Measurements from ENCODE around the gene C3AR1.
A peak's percentile ranks its signal among the peaks of the same experiment; 100 is the strongest.
"Not testable (repeated sequence)": the region's sequence is repeated elsewhere in the genome, so short reads cannot be mapped to it uniquely, and the experiment has no call there.

The C3AR1 gene

GRCh38 chr12:8026291-8026900, 39.8 kb downstream of the C3AR1 start:
- DNase-seq: peak; percentile 97

GRCh38 chr12:8018666-8019581, 47.2 kb downstream of the C3AR1 start:
- peak; percentile 43 for DNase-seq

- DNase-seq: not testable (repeated sequence)
Measured at GRCh38 chr12:8018213-8018612, 47.9 kb downstream of the C3AR1 start.

GRCh38 chr12:8014836-8015235, 51.3 kb downstream of the C3AR1 start:
- no peak for DNase-seq

- DNase-seq: no peak
Measured at GRCh38 chr12:8012651-8013309, 53.4 kb downstream of the C3AR1 start.

- DNase-seq: no peak
Measured at GRCh38 chr12:8011331-8011730, 54.8 kb downstream of the C3AR1 start.

All from stimulated activated CD4-positive, alpha-beta T cell treated with anti-CD3 and anti-CD28 coated beads, Interleukin-15, amount 100 ng/mL, for 24 hours (primary cell).